Measurements from ENCODE around the gene MSRB1. TPM values are rescaled to one million over a fixed set of nuclear protein-coding genes. Genes with fewer than 3 reads are reported as not detected.

Gene MSRB1
- total RNA-seq, 1 donor from 2014 or later: 23.7 TPM

DNA sequence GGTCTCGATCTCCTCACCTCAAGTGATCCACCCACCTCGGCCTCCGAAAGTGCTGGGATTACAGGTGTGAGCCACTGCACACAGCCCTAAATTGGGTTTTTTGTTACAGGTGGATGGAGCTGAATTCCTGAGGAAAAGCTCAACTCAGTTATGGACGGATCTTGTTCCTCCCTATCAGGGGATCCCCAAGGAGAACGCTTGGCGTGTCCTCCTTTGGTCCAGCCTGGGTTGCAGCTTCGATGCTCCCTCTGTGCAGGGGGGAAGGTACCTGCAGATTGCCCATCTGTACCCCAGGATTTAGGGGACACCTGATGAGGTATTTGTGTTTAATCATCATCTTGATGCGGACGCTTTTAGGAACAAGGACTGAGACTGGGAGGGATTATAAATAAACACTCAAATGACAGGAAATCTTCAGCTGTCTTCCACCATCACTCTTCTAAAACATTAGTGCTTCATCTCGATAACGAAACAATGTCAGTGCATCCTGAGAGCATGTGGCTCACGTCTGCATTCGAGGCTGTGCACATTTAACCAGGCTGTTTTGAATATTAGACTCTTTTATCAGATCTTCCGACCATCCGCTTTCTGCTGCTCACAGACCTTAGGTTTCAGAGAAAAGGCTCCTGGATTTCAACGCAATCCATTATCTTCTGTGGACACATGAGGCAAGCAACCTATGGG lies 52.8 kb downstream of the MSRB1 start:
- H3K79me2 ChIP-seq (ENCODE audit: insufficient read depth, low read length): no peaks in the 10 kb centered on the region
- no peaks in the 10 kb centered on the region for H3K36me3 Mint-ChIP-seq (ENCODE audit: low read depth, unreplicated experiment)
- no peaks in the 10 kb centered on the region for H3K4me1 Mint-ChIP-seq (ENCODE audit: low read depth, unreplicated experiment)

More for the DNA sequence above, 52.8 kb downstream of the MSRB1 start:
- Mint-ChIP-seq H3K9me3 (ENCODE audit: unreplicated experiment) (no peaks in the 10 kb centered on the region), H3K27ac (ENCODE audit: unreplicated experiment) (no peak overlapping the region), H3K4me3 (ENCODE audit: unreplicated experiment) (no peak overlapping the region), H3K27me3 (ENCODE audit: low read depth, unreplicated experiment) (peaks cover 34% of the 10 kb centered on the region)
- Histone ChIP-seq H3K27me3 (ENCODE audit: insufficient read depth, low read length) (peaks cover 8% of the 10 kb centered on the region), H3K27ac (ENCODE audit: low read depth, low read length) (no peak overlapping the region), H3K4me1 (ENCODE audit: insufficient read depth, low read length) (no peaks in the 10 kb centered on the region), H3K36me3 (ENCODE audit: insufficient read depth, low read length) (no peaks in the 10 kb centered on the region), H3K4me3 (ENCODE audit: insufficient read depth, low read depth, low read length) (no peak overlapping the region), H3K9me3 (ENCODE audit: insufficient read depth, low read depth, low read length) (no peaks in the 10 kb centered on the region), H3K4me2 (ENCODE audit: low read length) (no peak overlapping the region), H4K20me1 (ENCODE audit: insufficient read depth, low read length) (no peaks in the 10 kb centered on the region), H3K9ac (ENCODE audit: low read length) (no peak overlapping the region), H2AFZ (ENCODE audit: low read depth, low read length) (no peak overlapping the region)
- DNase-seq (ENCODE audit: low read depth) (no peak), FAIRE-seq (no peak)
- TF ChIP-seq, protein P1, sequence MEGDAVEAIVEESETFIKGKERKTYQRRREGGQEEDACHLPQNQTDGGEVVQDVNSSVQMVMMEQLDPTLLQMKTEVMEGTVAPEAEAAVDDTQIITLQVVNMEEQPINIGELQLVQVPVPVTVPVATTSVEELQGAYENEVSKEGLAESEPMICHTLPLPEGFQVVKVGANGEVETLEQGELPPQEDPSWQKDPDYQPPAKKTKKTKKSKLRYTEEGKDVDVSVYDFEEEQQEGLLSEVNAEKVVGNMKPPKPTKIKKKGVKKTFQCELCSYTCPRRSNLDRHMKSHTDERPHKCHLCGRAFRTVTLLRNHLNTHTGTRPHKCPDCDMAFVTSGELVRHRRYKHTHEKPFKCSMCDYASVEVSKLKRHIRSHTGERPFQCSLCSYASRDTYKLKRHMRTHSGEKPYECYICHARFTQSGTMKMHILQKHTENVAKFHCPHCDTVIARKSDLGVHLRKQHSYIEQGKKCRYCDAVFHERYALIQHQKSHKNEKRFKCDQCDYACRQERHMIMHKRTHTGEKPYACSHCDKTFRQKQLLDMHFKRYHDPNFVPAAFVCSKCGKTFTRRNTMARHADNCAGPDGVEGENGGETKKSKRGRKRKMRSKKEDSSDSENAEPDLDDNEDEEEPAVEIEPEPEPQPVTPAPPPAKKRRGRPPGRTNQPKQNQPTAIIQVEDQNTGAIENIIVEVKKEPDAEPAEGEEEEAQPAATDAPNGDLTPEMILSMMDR (IDR thresholded peaks at IDR 0.05; ENCODE audit: insufficient read depth, low read depth, low read length): no peak
- TF ChIP-seq EZH2 (IDR thresholded peaks at IDR 0.05; ENCODE audit: insufficient read depth, low read length): no peak

Other genes with a start within 250 kb of the MSRB1 start
- 85.5 and 92.4 TPM in 2 replicates for gene MAPK8IP3, start 237.0 kb downstream of the MSRB1 start, total RNA-seq
- gene NME3, start 171.7 kb downstream of the MSRB1 start, total RNA-seq: 36.3 and 42.7 TPM in 2 replicates
- 21.4 and 23.3 TPM in 2 replicates for gene EME2, start 170.4 kb downstream of the MSRB1 start, total RNA-seq
- 74.0 and 80.2 TPM in 2 replicates for gene MRPS34, start 170.1 kb downstream of the MSRB1 start, total RNA-seq
- 21.8 and 23.3 TPM in 2 replicates for gene SPSB3, start 160.6 kb downstream of the MSRB1 start, total RNA-seq
- 41.4 and 45.2 TPM in 2 replicates for gene NUBP2, start 160.2 kb downstream of the MSRB1 start, total RNA-seq
- gene IGFALS, start 149.5 kb downstream of the MSRB1 start, total RNA-seq: not detected in 2 replicates
- gene HAGH, start 116.4 kb downstream of the MSRB1 start, total RNA-seq: 35.9 and 36.9 TPM in 2 replicates
- 24.0 and 25.8 TPM in 2 replicates for gene FAHD1, start 116.0 kb downstream of the MSRB1 start, total RNA-seq
- gene MEIOB, start 71.0 kb downstream of the MSRB1 start, total RNA-seq: 0.16 TPM in 1 of 2 replicates, not detected in the other
- gene HS3ST6, start 24.8 kb downstream of the MSRB1 start, total RNA-seq: not detected in 2 replicates
- gene RPL3L, start 11.5 kb upstream of the MSRB1 start, total RNA-seq: not detected in 2 replicates
- 149 and 153 TPM in 2 replicates for gene NDUFB10, start 16.3 kb upstream of the MSRB1 start, total RNA-seq
- 2,350 and 2,534 TPM in 2 replicates for gene RPS2, start 21.6 kb upstream of the MSRB1 start, total RNA-seq
- gene RNF151, start 23.7 kb upstream of the MSRB1 start, total RNA-seq: not detected in 2 replicates
- gene TBL3, start 28.9 kb upstream of the MSRB1 start, total RNA-seq: 24.4 and 28.5 TPM in 2 replicates
- 0.89 TPM in 1 of 2 replicates, not detected in the other for gene NOXO1, start 38.3 kb upstream of the MSRB1 start, total RNA-seq
- 30.4 and 32.1 TPM in 2 replicates for gene GFER, start 41.0 kb upstream of the MSRB1 start, total RNA-seq
- gene SYNGR3, start 46.8 kb upstream of the MSRB1 start, total RNA-seq: 4.8 and 6.0 TPM in 2 replicates
- 46.0 and 50.0 TPM in 2 replicates for gene ZNF598, start 66.6 kb upstream of the MSRB1 start, total RNA-seq
- 2.1 and 2.9 TPM in 2 replicates for gene NPW, start 76.6 kb upstream of the MSRB1 start, total RNA-seq
- gene NHERF2, start 83.7 kb upstream of the MSRB1 start, total RNA-seq: 92.5 and 106 TPM in 2 replicates
- 13.2 and 13.7 TPM in 2 replicates for gene NTHL1, start 104.6 kb upstream of the MSRB1 start, total RNA-seq
- gene TSC2, start 104.8 kb upstream of the MSRB1 start, total RNA-seq: 89.5 and 94.6 TPM in 2 replicates
- 112 and 128 TPM in 2 replicates for gene PKD1, start 192.7 kb upstream of the MSRB1 start, total RNA-seq
- gene RAB26, start 205.4 kb upstream of the MSRB1 start, total RNA-seq: 1.2 and 1.4 TPM in 2 replicates
- 92.1 and 93.1 TPM in 2 replicates for gene TRAF7, start 212.6 kb upstream of the MSRB1 start, total RNA-seq

Measured in astrocyte (in vitro differentiated cells and primary cell).